Stomach (tissue), 9 donors: ENCODE measurements around the gene CSAD. TPM values are rescaled to one million over a fixed set of nuclear protein-coding genes. Genes with fewer than 3 reads are reported as not detected.

Experiments used
- DNase-seq, 2 donors: peaks; one replicate each; pipeline versions ENCODE4 v3.0.0 to v3.0.0-alpha.2; 2013 to 2019
- H3K27ac ChIP-seq, 5 donors: fragments of 200-600 bp in 4 of 5; sonication (generic) in 4 of 5; one replicate each; pipeline ENCODE4 v1.5.1; 2013 to 2019; ENCODE audit warnings: mild to moderate bottlenecking in 1 of 5, moderate library complexity in 1 of 5
- H3K27me3 ChIP-seq, 3 donors: fragments of 200-600 bp; sonication (generic); one replicate each; pipeline ENCODE4 v1.5.1; 2017 to 2019; ENCODE audit warnings: mixed run types in 1 of 3
- H3K36me3 ChIP-seq, 4 donors: fragments of 200-600 bp; sonication (generic); 1 replicate in 3 of 4; 2 replicates in 1 of 4; pipeline ENCODE4 v1.5.1; 2016 to 2019
- H3K4me1 ChIP-seq, 4 donors: fragments of 200-600 bp; sonication (generic); one replicate each; pipeline ENCODE4 v1.5.1; 2016 to 2019
- H3K4me3 ChIP-seq, 4 donors: fragments of 200-600 bp; sonication (generic) in 3 of 4; one replicate each; pipeline ENCODE4 v1.5.1; 2016 to 2019; ENCODE audit warnings: mild to moderate bottlenecking in 1 of 4
- H3K9me3 ChIP-seq, 4 donors: fragments of 200-600 bp; sonication (generic); one replicate each; pipeline ENCODE4 v1.5.1; 2016 to 2019
- EP300 ChIP-seq: sonication (generic); formaldehyde crosslinking; IDR thresholded peaks from one replicate; pipeline ENCODE4 v1.6.1; 2017; ENCODE audit warnings: antibody characterized with exemption
- POLR2A ChIP-seq, 4 donors: fragments of 450-650 bp; IDR thresholded peaks; one replicate each; pipeline ENCODE4 v1.6.1; 2016; ENCODE audit warnings: antibody characterized with exemption in 4 of 4, control low read depth in 2 of 4, mild to moderate bottlenecking in 1 of 4, moderate library complexity in 1 of 4
- POLR2AphosphoS5 ChIP-seq, 3 donors: sonication (generic); formaldehyde crosslinking; IDR thresholded peaks; one replicate each; pipeline ENCODE4 v1.6.1; 2016; ENCODE audit warnings: antibody characterized with exemption in 3 of 3
- WGBS, 5 donors: extraction: QIAGEN DNeasy Blood & Tissue Kit in 3 of 5; methylation state at CpG; one replicate each; pipeline versions ENCODE4 v1.1.5 to v1.1.7; 2013 to 2018; 5-methylcytosine and 5-hydroxymethylcytosine counted together
- intact Hi-C: fragments of 100-400 bp; cut with DNase I; formaldehyde crosslinking; loops from one replicate; pipeline ENCODE4 v1.15.1; 2023; ENCODE audit warnings: low total_unique reads
- polyA plus RNA-seq, 3 donors: library from polyadenylated mRNA; stranded (reverse); fragments of 200-250 nt; gene quantifications; one replicate each; pipeline ENCODE4 v1.2.3, GENCODE V29; 2013
- total RNA-seq, 5 donors: library from RNA; depleted of rRNA; stranded (reverse); fragments of >200 nt; gene quantifications; one replicate each; pipeline versions ENCODE4 v1.1.0 to v1.2.3, GENCODE V29; 2014 to 2016
- TF ChIP-seq, protein P1 (sequence below), 7 experiments: fragments of 450-650 bp in 4 of 7; fragments of 200-600 bp in 3 of 7; sonication (generic) in 3 of 7; IDR thresholded peaks; one replicate each; pipeline ENCODE4 v1.5.1; 2016 to 2019; ENCODE audit warnings: antibody characterized with exemption in 7 of 7, control low read depth in 2 of 7, mild to moderate bottlenecking in 1 of 7
- donor health status: healthy with polysubstance abuse.
- donor health status: Bipolar disorder and iron deficiency.
- donor health status: healthy.

The CSAD gene
- total and polyA plus RNA-seq, 8 donors: 4.6 to 334 (median 35.5) TPM

DNA sequence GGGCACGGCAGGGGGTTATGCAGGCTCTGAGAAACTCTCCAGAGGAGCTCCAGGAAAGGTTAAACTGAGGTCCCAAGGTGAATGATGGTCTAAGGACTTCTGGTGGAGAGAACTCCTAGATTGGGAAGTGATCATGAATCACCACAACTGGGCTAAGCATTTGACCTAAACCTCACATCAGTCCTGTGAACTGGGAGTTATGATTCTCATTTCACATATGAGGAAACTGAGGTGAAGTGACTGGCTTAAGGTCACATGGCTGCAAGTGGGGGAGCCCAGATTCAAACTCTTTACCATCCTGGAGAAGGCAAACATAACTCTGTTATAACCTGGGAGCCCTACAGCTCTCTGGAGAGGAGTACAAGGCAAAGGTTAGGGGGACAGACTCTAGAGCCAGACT, 47.1 kb upstream of the CSAD start:
- TF ChIP-seq, protein P1, sequence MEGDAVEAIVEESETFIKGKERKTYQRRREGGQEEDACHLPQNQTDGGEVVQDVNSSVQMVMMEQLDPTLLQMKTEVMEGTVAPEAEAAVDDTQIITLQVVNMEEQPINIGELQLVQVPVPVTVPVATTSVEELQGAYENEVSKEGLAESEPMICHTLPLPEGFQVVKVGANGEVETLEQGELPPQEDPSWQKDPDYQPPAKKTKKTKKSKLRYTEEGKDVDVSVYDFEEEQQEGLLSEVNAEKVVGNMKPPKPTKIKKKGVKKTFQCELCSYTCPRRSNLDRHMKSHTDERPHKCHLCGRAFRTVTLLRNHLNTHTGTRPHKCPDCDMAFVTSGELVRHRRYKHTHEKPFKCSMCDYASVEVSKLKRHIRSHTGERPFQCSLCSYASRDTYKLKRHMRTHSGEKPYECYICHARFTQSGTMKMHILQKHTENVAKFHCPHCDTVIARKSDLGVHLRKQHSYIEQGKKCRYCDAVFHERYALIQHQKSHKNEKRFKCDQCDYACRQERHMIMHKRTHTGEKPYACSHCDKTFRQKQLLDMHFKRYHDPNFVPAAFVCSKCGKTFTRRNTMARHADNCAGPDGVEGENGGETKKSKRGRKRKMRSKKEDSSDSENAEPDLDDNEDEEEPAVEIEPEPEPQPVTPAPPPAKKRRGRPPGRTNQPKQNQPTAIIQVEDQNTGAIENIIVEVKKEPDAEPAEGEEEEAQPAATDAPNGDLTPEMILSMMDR (IDR thresholded peaks at IDR 0.05): no peak
- TF ChIP-seq POLR2AphosphoS5 (IDR thresholded peaks at IDR 0.05) (no peak), EP300 (no peak), POLR2A (IDR thresholded peaks at IDR 0.05) (no peak)
- H3K9me3 ChIP-seq: no peaks in the 10 kb centered on the region
- peaks cover 6 to 26% (median 16%) of the 10 kb centered on the region in 4 donors for H3K36me3 ChIP-seq
- H3K4me1 ChIP-seq: peaks cover 36 to 84% (median 64%) of the 10 kb centered on the region in 4 donors
- no peak overlapping the region for H3K4me3 ChIP-seq
- intact Hi-C loops: no loop called here
- DNase-seq: no peak
- no peak overlapping the region for H3K27ac ChIP-seq
- 80 to 89% (median 83%) methylated on average over 1 of the region's 1 CpG for WGBS, 5 donors
- H3K27me3 ChIP-seq: peaks cover 0 to 6% (median 0%) of the 10 kb centered on the region in 3 donors

DNA sequence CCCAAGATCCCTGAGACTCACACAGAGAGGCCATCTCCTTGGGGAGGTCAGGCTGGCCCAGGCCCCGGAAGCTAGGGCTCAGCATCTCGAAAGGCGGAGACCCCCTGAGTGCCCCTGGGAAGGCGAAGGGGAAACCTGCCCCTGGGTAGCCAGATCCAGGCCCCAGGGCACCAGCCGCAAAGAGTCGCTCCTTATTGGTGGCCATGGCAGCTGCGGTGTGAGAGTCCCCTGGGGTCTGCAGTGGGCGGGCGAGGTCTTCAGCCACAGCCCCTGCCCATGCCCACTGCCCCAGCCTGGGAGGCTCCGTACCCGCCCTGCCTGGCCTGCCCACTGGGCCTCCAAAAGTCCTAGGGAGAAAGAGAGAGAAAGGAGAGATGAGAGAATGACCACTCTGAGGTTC, 46.6 kb upstream of the CSAD start:
- TF ChIP-seq EP300: no peak
- TF ChIP-seq, protein P1 (IDR thresholded peaks at IDR 0.05): no peak
- no peak for TF ChIP-seq POLR2A (IDR thresholded peaks at IDR 0.05)
- no peak for TF ChIP-seq POLR2AphosphoS5 (IDR thresholded peaks at IDR 0.05)
- intact Hi-C loops: no loop called here
- peaks cover 37 to 84% (median 64%) of the 10 kb centered on the region in 4 donors for H3K4me1 ChIP-seq
- no peak for DNase-seq
- H3K4me3 ChIP-seq: no peak overlapping the region
- WGBS, 5 donors: 88 to 98% (median 97%) methylated on average over 11 of the region's 11 CpGs
- no peaks in the 10 kb centered on the region for H3K9me3 ChIP-seq
- peaks cover 0 to 6% (median 0%) of the 10 kb centered on the region in 3 donors for H3K27me3 ChIP-seq
- no peak overlapping the region for H3K27ac ChIP-seq
- H3K36me3 ChIP-seq: peaks cover 6 to 26% (median 16%) of the 10 kb centered on the region in 4 donors

DNA sequence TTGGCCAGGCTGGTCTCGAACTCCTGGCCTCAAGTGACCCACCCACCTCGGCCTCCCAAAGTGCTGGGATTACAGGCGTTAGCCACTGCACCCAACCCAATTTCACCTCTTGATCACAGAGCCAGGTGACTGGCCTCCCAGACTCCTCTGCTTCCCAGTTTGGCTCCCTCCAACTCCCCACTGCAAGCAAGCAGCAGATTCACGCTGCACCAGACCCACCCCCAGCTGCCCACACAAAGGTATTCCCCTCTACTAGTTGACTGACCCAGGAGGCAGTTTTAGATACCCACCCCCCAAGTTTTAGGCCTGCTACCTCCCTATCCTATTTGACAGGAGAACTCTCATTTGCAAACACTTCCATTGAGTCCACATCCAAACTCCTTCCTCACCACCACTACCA, 46.1 kb upstream of the CSAD start:
- H3K4me3 ChIP-seq: no peak overlapping the region
- WGBS, 5 donors: 87 to 95% (median 88%) methylated on average over 4 of the region's 4 CpGs
- no peak overlapping the region for H3K27ac ChIP-seq
- no peak for TF ChIP-seq EP300
- no peak for TF ChIP-seq POLR2A (IDR thresholded peaks at IDR 0.05)
- no peak for TF ChIP-seq POLR2AphosphoS5 (IDR thresholded peaks at IDR 0.05)
- TF ChIP-seq, protein P1 (IDR thresholded peaks at IDR 0.05): no peak
- H3K36me3 ChIP-seq: peaks cover 6 to 26% (median 16%) of the 10 kb centered on the region in 4 donors
- H3K27me3 ChIP-seq: peaks cover 0 to 6% (median 0%) of the 10 kb centered on the region in 3 donors
- H3K4me1 ChIP-seq: peaks cover 43 to 84% (median 65%) of the 10 kb centered on the region in 4 donors
- H3K9me3 ChIP-seq: no peaks in the 10 kb centered on the region
- intact Hi-C loops: no loop called here
- DNase-seq: no peak

DNA sequence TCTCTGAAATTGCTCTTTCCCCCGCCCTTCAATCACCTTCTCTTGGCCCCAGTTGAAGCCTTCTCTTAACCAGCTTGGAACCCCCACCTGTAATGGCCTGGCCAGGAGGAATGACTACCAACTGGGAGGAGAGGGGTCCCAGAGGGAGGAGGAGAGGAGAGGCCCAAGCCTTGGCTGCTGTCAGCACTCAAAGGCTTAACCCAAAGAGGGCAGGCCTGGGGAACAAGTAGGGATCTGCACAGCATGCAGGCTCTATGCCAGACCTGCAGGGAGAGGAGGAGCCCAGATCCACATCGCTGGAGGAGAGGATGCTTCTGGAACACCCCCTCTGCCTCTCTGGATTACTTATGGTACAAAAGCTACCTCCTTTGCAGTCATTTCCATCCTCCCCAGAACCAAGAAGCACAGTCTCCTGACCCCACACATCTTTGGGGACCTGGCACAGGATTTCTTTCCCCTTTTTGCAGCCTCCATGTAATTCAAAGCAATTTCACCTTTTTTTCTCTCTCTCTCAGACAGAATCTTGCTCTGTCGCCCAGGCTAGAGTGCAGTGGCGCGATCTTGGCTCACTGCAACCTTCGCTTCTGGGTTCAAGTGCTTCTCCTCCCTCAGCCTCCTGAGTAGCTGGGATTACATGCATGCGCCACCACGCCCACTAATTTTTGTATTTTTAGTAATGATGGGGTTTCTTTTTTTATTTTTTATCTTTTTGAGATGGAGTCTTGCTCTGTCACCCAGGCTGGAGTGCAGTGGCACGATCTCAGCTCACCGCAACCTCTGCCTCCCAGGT, 45.1 kb upstream of the CSAD start:
- Histone ChIP-seq H3K27me3 (no peaks in the 10 kb centered on the region), H3K36me3 (peaks cover 6 to 26% (median 16%) of the 10 kb centered on the region in 4 donors), H3K9me3 (no peaks in the 10 kb centered on the region), H3K27ac (peak overlapping the region in 4 of 5 donors; percentile 96 to 99 (median 98)), H3K4me1 (peaks cover 38 to 76% (median 59%) of the 10 kb centered on the region in 4 donors), H3K4me3 (no peak overlapping the region)
- intact Hi-C loops: no loop called here
- 85 to 92% (median 90%) methylated on average over 10 of the region's 10 CpGs for WGBS, 5 donors
- DNase-seq: peak in 1 of 2 donors; percentile 48
- TF ChIP-seq POLR2A (IDR thresholded peaks at IDR 0.05) (no peak), POLR2AphosphoS5 (IDR thresholded peaks at IDR 0.05) (no peak), EP300 (no peak)
- TF ChIP-seq, protein P1 (IDR thresholded peaks at IDR 0.05): no peak
